Measurements from ENCODE around the gene IFNK. TPM values are rescaled to one million over a fixed set of nuclear protein-coding genes. Genes with fewer than 3 reads are reported as not detected.
"Not testable (repeated sequence)": the region's sequence is repeated elsewhere in the genome, so short reads cannot be mapped to it uniquely, and the experiment has no call there.

The IFNK gene
- total and polyA plus RNA-seq, 4 donors: not detected

GRCh38 chr9:27489087-27489876 lies 34.8 kb upstream of the IFNK start:
- H3K4me1 ChIP-seq (ENCODE audit: control insufficient read depth, insufficient read depth, low read length): peaks cover 4% of the 10 kb centered on the region
- H3K27ac ChIP-seq (ENCODE audit: low read depth, low read length): peak overlapping the region; percentile 47
- whole genome bisulfite sequencing (ENCODE audit: insufficient coverage): 30% methylated on average over 3 of the region's 5 CpGs
- no peaks in the 10 kb centered on the region for H3K36me3 ChIP-seq (ENCODE audit: control insufficient read depth, insufficient read depth, low read length)
- DNase-seq (ENCODE audit: low read depth in 4 of 6, low spot score in 6 of 6): peak in 2 of 6 donors; percentile 50 to 68
- H3K9me3 ChIP-seq (ENCODE audit: control insufficient read depth, insufficient read depth, low read length): no peaks in the 10 kb centered on the region
- H3K27me3 ChIP-seq (ENCODE audit: control insufficient read depth, insufficient read depth, low read length): no peaks in the 10 kb centered on the region
- no peak overlapping the region for H3K4me3 ChIP-seq (ENCODE audit: low read depth, low read length)

- no peak overlapping the region for H3K27ac ChIP-seq (ENCODE audit: low read depth, low read length)
- no peaks in the 10 kb centered on the region for H3K9me3 ChIP-seq (ENCODE audit: control insufficient read depth, insufficient read depth, low read length)
- no peaks in the 10 kb centered on the region for H3K36me3 ChIP-seq (ENCODE audit: control insufficient read depth, insufficient read depth, low read length)
- H3K4me1 ChIP-seq (ENCODE audit: control insufficient read depth, insufficient read depth, low read length): peaks cover 4% of the 10 kb centered on the region
- no CpG with 5 or more reads among the region's 1 CpG for WGBS (ENCODE audit: insufficient coverage)
- no peak for DNase-seq (ENCODE audit: low read depth in 4 of 6, low spot score in 6 of 6)
- no peaks in the 10 kb centered on the region for H3K27me3 ChIP-seq (ENCODE audit: control insufficient read depth, insufficient read depth, low read length)
- no peak overlapping the region for H3K4me3 ChIP-seq (ENCODE audit: low read depth, low read length)
These were observed 32.9 kb upstream of the IFNK start for GRCh38 chr9:27491154-27491553.

GRCh38 chr9:27495480-27496134 lies 28.5 kb upstream of the IFNK start:
- H3K4me1 ChIP-seq (ENCODE audit: control insufficient read depth, insufficient read depth, low read length): no peaks in the 10 kb centered on the region
- H3K9me3 ChIP-seq (ENCODE audit: control insufficient read depth, insufficient read depth, low read length): no peaks in the 10 kb centered on the region
- H3K27me3 ChIP-seq (ENCODE audit: control insufficient read depth, insufficient read depth, low read length): no peaks in the 10 kb centered on the region
- DNase-seq (ENCODE audit: low read depth in 4 of 6, low spot score in 6 of 6): no peak
- no peak overlapping the region for H3K4me3 ChIP-seq (ENCODE audit: low read depth, low read length)
- H3K27ac ChIP-seq (ENCODE audit: low read depth, low read length): no peak overlapping the region
- no peaks in the 10 kb centered on the region for H3K36me3 ChIP-seq (ENCODE audit: control insufficient read depth, insufficient read depth, low read length)
- WGBS (ENCODE audit: insufficient coverage): 47% methylated on average over 2 of the region's 3 CpGs

- Histone ChIP-seq H3K27ac (ENCODE audit: low read depth, low read length) (no peak overlapping the region), H3K9me3 (ENCODE audit: control insufficient read depth, insufficient read depth, low read length) (no peaks in the 10 kb centered on the region), H3K4me3 (ENCODE audit: low read depth, low read length) (no peak overlapping the region), H3K27me3 (ENCODE audit: control insufficient read depth, insufficient read depth, low read length) (no peaks in the 10 kb centered on the region), H3K36me3 (ENCODE audit: control insufficient read depth, insufficient read depth, low read length) (no peaks in the 10 kb centered on the region), H3K4me1 (ENCODE audit: control insufficient read depth, insufficient read depth, low read length) (no peaks in the 10 kb centered on the region)
- peak in 1 of 6 donors; percentile 36 for DNase-seq (ENCODE audit: low read depth in 4 of 6, low spot score in 6 of 6)
- no CpG with 5 or more reads among the region's 3 CpGs for WGBS (ENCODE audit: insufficient coverage)
These were observed 28.0 kb upstream of the IFNK start for GRCh38 chr9:27496135-27496504.

- Histone ChIP-seq H3K4me3 (ENCODE audit: low read depth, low read length) (peak overlapping the region; percentile 12), H3K4me1 (ENCODE audit: control insufficient read depth, insufficient read depth, low read length) (no peaks in the 10 kb centered on the region), H3K27me3 (ENCODE audit: control insufficient read depth, insufficient read depth, low read length) (no peaks in the 10 kb centered on the region), H3K9me3 (ENCODE audit: control insufficient read depth, insufficient read depth, low read length) (no peaks in the 10 kb centered on the region), H3K27ac (ENCODE audit: low read depth, low read length) (peak overlapping the region; percentile 52), H3K36me3 (ENCODE audit: control insufficient read depth, insufficient read depth, low read length) (no peaks in the 10 kb centered on the region)
- peak in 2 of 6 donors; percentile 66 to 87 for DNase-seq (ENCODE audit: low read depth in 4 of 6, low spot score in 6 of 6)
- WGBS (ENCODE audit: insufficient coverage): 14% methylated on average over 3 of the region's 11 CpGs
These were observed 26.1 kb upstream of the IFNK start for GRCh38 chr9:27497883-27498417.

GRCh38 chr9:27499451-27499850 lies 24.6 kb upstream of the IFNK start:
- Histone ChIP-seq H3K27ac (ENCODE audit: low read depth, low read length) (no peak overlapping the region), H3K4me3 (ENCODE audit: low read depth, low read length) (no peak overlapping the region), H3K9me3 (ENCODE audit: control insufficient read depth, insufficient read depth, low read length) (no peaks in the 10 kb centered on the region), H3K36me3 (ENCODE audit: control insufficient read depth, insufficient read depth, low read length) (no peaks in the 10 kb centered on the region), H3K4me1 (ENCODE audit: control insufficient read depth, insufficient read depth, low read length) (no peaks in the 10 kb centered on the region), H3K27me3 (ENCODE audit: control insufficient read depth, insufficient read depth, low read length) (no peaks in the 10 kb centered on the region)
- WGBS (ENCODE audit: insufficient coverage): no CpG with 5 or more reads among the region's 2 CpGs
- DNase-seq (ENCODE audit: low read depth in 4 of 6, low spot score in 6 of 6): no peak

- not testable (repeated sequence) for H3K27me3 ChIP-seq (ENCODE audit: control insufficient read depth, insufficient read depth, low read length); H3K36me3 ChIP-seq (ENCODE audit: control insufficient read depth, insufficient read depth, low read length); H3K4me1 ChIP-seq (ENCODE audit: control insufficient read depth, insufficient read depth, low read length); H3K9me3 ChIP-seq (ENCODE audit: control insufficient read depth, insufficient read depth, low read length); H3K4me3 ChIP-seq (ENCODE audit: low read depth, low read length); DNase-seq (ENCODE audit: low read depth in 4 of 6, low spot score in 6 of 6); H3K27ac ChIP-seq (ENCODE audit: low read depth, low read length)
- WGBS (ENCODE audit: insufficient coverage): no CpG with 5 or more reads among the region's 3 CpGs
These were observed 23.2 kb upstream of the IFNK start for GRCh38 chr9:27500902-27501301.

- WGBS (ENCODE audit: insufficient coverage): 82% methylated on average over 4 of the region's 4 CpGs
- no peak for DNase-seq (ENCODE audit: low read depth in 4 of 6, low spot score in 6 of 6)
- no peak overlapping the region for H3K27ac ChIP-seq (ENCODE audit: low read depth, low read length)
These were observed 20.5 kb upstream of the IFNK start for GRCh38 chr9:27503623-27504022.

GRCh38 chr9:27504259-27504658 lies 19.8 kb upstream of the IFNK start:
- H3K4me1 ChIP-seq (ENCODE audit: control insufficient read depth, insufficient read depth, low read length): no peaks in the 10 kb centered on the region
- no peak for DNase-seq (ENCODE audit: low read depth in 4 of 6, low spot score in 6 of 6)
- H3K27me3 ChIP-seq (ENCODE audit: control insufficient read depth, insufficient read depth, low read length): no peaks in the 10 kb centered on the region
- H3K36me3 ChIP-seq (ENCODE audit: control insufficient read depth, insufficient read depth, low read length): no peaks in the 10 kb centered on the region
- no peak overlapping the region for H3K4me3 ChIP-seq (ENCODE audit: low read depth, low read length)
- no peak overlapping the region for H3K27ac ChIP-seq (ENCODE audit: low read depth, low read length)
- H3K9me3 ChIP-seq (ENCODE audit: control insufficient read depth, insufficient read depth, low read length): no peaks in the 10 kb centered on the region

More at GRCh38 chr9:27503623-27504022, 20.5 kb upstream of the IFNK start:
- H3K36me3 ChIP-seq (ENCODE audit: control insufficient read depth, insufficient read depth, low read length): no peaks in the 10 kb centered on the region
- H3K4me1 ChIP-seq (ENCODE audit: control insufficient read depth, insufficient read depth, low read length): no peaks in the 10 kb centered on the region
- H3K4me3 ChIP-seq (ENCODE audit: low read depth, low read length): no peak overlapping the region
- no peaks in the 10 kb centered on the region for H3K27me3 ChIP-seq (ENCODE audit: control insufficient read depth, insufficient read depth, low read length)
- H3K9me3 ChIP-seq (ENCODE audit: control insufficient read depth, insufficient read depth, low read length): no peaks in the 10 kb centered on the region

GRCh38 chr9:27505744-27506161 lies 18.3 kb upstream of the IFNK start:
- no peak overlapping the region for H3K4me3 ChIP-seq (ENCODE audit: low read depth, low read length)
- H3K9me3 ChIP-seq (ENCODE audit: control insufficient read depth, insufficient read depth, low read length): no peaks in the 10 kb centered on the region
- H3K36me3 ChIP-seq (ENCODE audit: control insufficient read depth, insufficient read depth, low read length): no peaks in the 10 kb centered on the region
- no peaks in the 10 kb centered on the region for H3K4me1 ChIP-seq (ENCODE audit: control insufficient read depth, insufficient read depth, low read length)
- no peak overlapping the region for H3K27ac ChIP-seq (ENCODE audit: low read depth, low read length)
- DNase-seq (ENCODE audit: low read depth in 4 of 6, low spot score in 6 of 6): no peak
- H3K27me3 ChIP-seq (ENCODE audit: control insufficient read depth, insufficient read depth, low read length): no peaks in the 10 kb centered on the region
- 65% methylated on average over 4 of the region's 5 CpGs for WGBS (ENCODE audit: insufficient coverage)

Measured in spinal cord (tissue), 10 donors.